Thoracic aorta (tissue), 2 donors: ENCODE results near the gene ARHGEF17. TPM values are rescaled to one million over a fixed set of nuclear protein-coding genes. Genes with fewer than 3 reads are reported as not detected.

ENCODE experiments used
- ATAC-seq: fragments of 150-250 bp; one replicate; pipeline ENCODE4 v1.8.0; 2017; ENCODE audit warnings: low read depth; ENCODE audit not compliant: insufficient number of reproducible peaks, low FRiP score
- DNase-seq: peaks from one replicate; pipeline ENCODE4 v3.0.0-alpha.2; 2020; ENCODE audit warnings: low spot score
- H3K27ac ChIP-seq, 2 donors: fragments of 200-600 bp; sonication (generic); 1 replicate in 1 of 2; 2 replicates in 1 of 2; pipeline ENCODE4 v1.5.1; 2016; ENCODE audit warnings: mild to moderate bottlenecking in 2 of 2, moderate library complexity in 2 of 2
- H3K27me3 ChIP-seq: fragments of 200-600 bp; sonication (generic); replicated peaks from 2 replicates; pipeline ENCODE4 v1.6.0; 2016; ENCODE audit warnings: mild to moderate bottlenecking; ENCODE audit not compliant: insufficient read depth
- H3K36me3 ChIP-seq: fragments of 200-600 bp; sonication (generic); one replicate; pipeline ENCODE4 v1.5.1; 2016
- H3K4me1 ChIP-seq, 2 donors: fragments of 200-600 bp; sonication (generic); 1 replicate in 1 of 2; 2 replicates in 1 of 2; pipeline versions ENCODE4 v1.5.1 to v1.6.0; 2016; ENCODE audit warnings: low read depth in 2 of 2, mild to moderate bottlenecking in 1 of 2; ENCODE audit not compliant: control insufficient read depth in 1 of 2
- H3K4me3 ChIP-seq: fragments of 200-600 bp; sonication (generic); 2 replicates; pipeline ENCODE4 v1.5.1; 2016; ENCODE audit warnings: mild to moderate bottlenecking
- H3K9me3 ChIP-seq: fragments of 200-600 bp; sonication (generic); 2 replicates; pipeline ENCODE4 v1.5.1; 2016
- CTCF ChIP-seq: fragments of 200-600 bp; sonication (generic); IDR thresholded peaks from one replicate; pipeline ENCODE4 v1.5.1; 2019; ENCODE audit warnings: antibody characterized with exemption
- total RNA-seq, 2 donors: library from RNA; depleted of rRNA; stranded (reverse); fragments of >200 nt; gene quantifications; one replicate each; pipeline versions ENCODE4 v1.1.0 to v1.2.3, GENCODE V29; 2016

Gene ARHGEF17
- total RNA-seq, 2 donors from 2014 or later: 244 to 308 TPM

GRCh38 chr11:73267906-73268540 lies 40.1 kb upstream of the ARHGEF17 start:
- peaks cover 7 to 35% of the 10 kb centered on the region in 2 donors for H3K4me1 ChIP-seq
- ATAC-seq (no peak), DNase-seq (no peak)
- no peaks in the 10 kb centered on the region for H3K27me3 ChIP-seq
- H3K36me3 ChIP-seq: no peaks in the 10 kb centered on the region
- TF ChIP-seq CTCF: no peak
- no peaks in the 10 kb centered on the region for H3K9me3 ChIP-seq
- H3K4me3 ChIP-seq: no peak overlapping the region
- H3K27ac ChIP-seq: no peak overlapping the region

- ATAC-seq: no peak
- H3K9me3 ChIP-seq: no peaks in the 10 kb centered on the region
- H3K4me1 ChIP-seq: peaks cover 7 to 35% of the 10 kb centered on the region in 2 donors
- H3K36me3 ChIP-seq: no peaks in the 10 kb centered on the region
- H3K4me3 ChIP-seq: no peak overlapping the region
- no peak for DNase-seq
- no peak overlapping the region for H3K27ac ChIP-seq
- no peaks in the 10 kb centered on the region for H3K27me3 ChIP-seq
- no peak for TF ChIP-seq CTCF
Measured at GRCh38 chr11:73268671-73269271, 39.3 kb upstream of the ARHGEF17 start.

- H3K4me1 ChIP-seq: peaks cover 7 to 29% of the 10 kb centered on the region in 2 donors
- no peak for ATAC-seq
- no peak overlapping the region for H3K27ac ChIP-seq
- no peaks in the 10 kb centered on the region for H3K36me3 ChIP-seq
- no peaks in the 10 kb centered on the region for H3K27me3 ChIP-seq
- H3K9me3 ChIP-seq: no peaks in the 10 kb centered on the region
- TF ChIP-seq CTCF: no peak
- DNase-seq: no peak
- H3K4me3 ChIP-seq: no peak overlapping the region
Measured at GRCh38 chr11:73269459-73270015, 38.5 kb upstream of the ARHGEF17 start.

GRCh38 chr11:73270016-73270854 lies 37.8 kb upstream of the ARHGEF17 start:
- H3K27ac ChIP-seq: no peak overlapping the region
- no peaks in the 10 kb centered on the region for H3K9me3 ChIP-seq
- TF ChIP-seq CTCF: no peak
- no peaks in the 10 kb centered on the region for H3K36me3 ChIP-seq
- H3K4me3 ChIP-seq: no peak overlapping the region
- H3K27me3 ChIP-seq: no peaks in the 10 kb centered on the region
- ATAC-seq (no peak), DNase-seq (no peak)
- H3K4me1 ChIP-seq: peaks cover 7 to 22% of the 10 kb centered on the region in 2 donors
